Hepatocyte (in vitro differentiated cells): ENCODE data around the gene SLIT1.

Source experiments
- CTCF ChIP-seq: fragments of 200-600 bp; sonication (generic); IDR thresholded peaks from 2 replicates; pipeline ENCODE4 v1.5.1; 2016; ENCODE audit warnings: antibody characterized with exemption, mild to moderate bottlenecking; ENCODE audit not compliant: poor library complexity
- EZH2 ChIP-seq: fragments of 200-600 bp; sonication (generic); IDR thresholded peaks from 2 replicates; pipeline ENCODE4 v1.6.1; 2016; ENCODE audit warnings: antibody characterized with exemption, mild to moderate bottlenecking, borderline replicate concordance

- TF ChIP-seq CTCF: no peak
- TF ChIP-seq EZH2: no peak
These were observed 4.7 kb upstream of the SLIT1 start for GRCh38 chr10:97190450-97190849.
